GM18499 (cell line): ENCODE measurements around the gene CLK4.

ENCODE experiments used
- ATAC-seq: cut with Tn5 transposase; IDR thresholded peaks from one replicate; pipeline ENCODE4 v1.9.1; 2021; ENCODE audit warnings: moderate number of reproducible peaks; ENCODE audit not compliant: insufficient read depth, unreplicated experiment

Gene CLK4

DNA sequence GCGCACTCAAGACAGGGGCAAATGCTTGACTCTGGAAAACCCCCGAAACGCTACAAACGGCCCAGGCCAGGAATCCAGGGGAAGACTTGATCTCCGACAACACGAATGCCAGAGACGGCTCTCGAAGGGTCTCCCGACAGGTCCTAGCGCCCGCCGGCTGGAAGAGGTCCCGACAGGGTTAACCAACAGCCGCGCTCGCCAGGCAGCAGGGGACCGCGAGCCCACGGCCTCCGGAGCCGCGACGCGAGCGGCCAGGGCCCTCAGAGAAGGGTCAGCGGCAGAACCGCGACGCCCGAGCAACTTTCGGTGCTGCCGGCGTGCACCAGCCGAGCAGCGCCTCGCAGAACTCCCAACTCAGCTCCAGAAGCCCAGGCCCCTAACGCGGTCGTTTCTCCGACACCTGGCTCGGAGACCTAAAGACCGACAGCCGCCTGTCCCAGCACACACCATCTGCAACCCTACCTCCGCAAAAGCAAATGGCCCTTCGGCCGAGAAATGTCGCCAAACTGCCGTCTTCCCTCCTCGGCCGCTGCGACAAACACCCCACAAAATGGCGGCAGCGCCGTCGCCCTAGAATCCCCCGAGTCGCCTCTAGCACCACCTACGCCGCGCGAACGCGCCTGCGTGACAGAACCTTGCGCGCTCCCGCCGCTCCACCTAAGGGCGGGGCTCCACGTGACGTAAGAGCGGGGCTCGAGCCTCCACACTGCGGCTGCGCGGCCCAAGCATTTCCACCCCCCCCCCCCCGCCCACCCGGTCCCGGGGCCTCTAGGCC is at the start of gene CLK4:
Gene CLK4, minus strand, starts transcription at position 567 of the 775 bp plus-strand sequence. CDS start 3,634 bp downstream, outside the sequence.
- ATAC-seq = peak; percentile 42

DNA sequence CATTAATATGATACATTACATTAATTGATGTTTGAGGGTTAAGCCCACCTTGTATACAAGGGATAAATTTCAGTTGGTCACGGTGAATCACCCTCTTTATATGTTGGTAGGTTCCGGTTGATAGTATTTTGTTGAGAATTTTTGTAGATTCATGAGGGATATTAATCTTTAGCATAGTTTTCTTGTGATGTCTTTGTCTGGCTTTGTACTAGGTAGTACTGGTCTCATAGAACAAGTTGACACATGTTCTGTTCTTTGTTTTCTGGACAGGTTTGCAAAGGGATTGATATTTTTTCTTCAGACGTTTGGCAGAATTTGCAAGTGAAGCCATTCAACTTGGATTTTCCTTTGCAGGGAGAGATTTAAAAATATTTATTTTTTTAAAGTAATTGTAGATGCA is 49.1 kb upstream of the CLK4 start:
- no peak for ATAC-seq

DNA sequence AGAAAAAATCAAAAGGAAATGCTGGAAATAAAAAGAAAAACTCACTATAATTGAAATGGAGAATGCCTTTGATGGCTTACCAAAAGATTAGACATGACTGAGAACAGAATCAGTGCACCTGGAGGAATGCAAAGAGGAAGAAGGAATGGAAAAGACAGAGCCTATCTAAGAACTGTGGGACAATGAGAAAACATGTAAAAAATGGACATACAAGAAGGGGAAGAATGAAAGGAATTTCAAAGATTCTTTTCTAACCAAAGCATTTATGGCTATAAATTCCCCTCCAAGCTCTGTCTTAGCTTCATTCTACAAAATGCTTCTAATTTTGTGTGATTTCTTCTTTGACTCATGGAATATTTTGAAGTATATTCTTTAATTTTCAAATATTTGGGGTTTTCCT is 47.5 kb upstream of the CLK4 start:
- no peak for ATAC-seq

DNA sequence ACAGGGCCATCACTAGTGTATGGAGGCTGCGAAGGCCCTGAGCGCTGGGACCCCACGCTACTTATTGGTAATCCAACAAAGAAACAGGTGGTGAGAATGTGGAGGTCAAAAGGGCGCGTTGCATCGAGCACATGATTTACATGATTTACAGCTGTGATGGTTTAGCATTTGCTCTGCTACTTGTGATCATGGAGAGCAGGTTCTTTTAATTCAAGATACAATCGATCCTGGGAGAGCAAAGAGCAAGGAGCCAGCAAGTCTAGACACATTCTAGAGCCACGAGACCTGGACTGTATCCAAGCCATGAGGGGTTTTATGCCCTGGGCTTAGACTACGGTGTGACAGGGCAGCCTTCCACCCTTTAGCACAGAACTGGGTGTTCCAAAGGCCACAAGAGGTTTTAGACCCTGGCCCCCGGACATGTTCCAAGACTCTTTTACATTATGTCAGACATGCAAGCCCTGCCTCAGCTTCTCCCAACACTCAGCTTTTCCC is 47.0 kb upstream of the CLK4 start:
- ATAC-seq = no peak

- ATAC-seq = no peak
These were observed 45.8 kb upstream of the CLK4 start for GRCh38 chr5:178672630-178673029.

DNA sequence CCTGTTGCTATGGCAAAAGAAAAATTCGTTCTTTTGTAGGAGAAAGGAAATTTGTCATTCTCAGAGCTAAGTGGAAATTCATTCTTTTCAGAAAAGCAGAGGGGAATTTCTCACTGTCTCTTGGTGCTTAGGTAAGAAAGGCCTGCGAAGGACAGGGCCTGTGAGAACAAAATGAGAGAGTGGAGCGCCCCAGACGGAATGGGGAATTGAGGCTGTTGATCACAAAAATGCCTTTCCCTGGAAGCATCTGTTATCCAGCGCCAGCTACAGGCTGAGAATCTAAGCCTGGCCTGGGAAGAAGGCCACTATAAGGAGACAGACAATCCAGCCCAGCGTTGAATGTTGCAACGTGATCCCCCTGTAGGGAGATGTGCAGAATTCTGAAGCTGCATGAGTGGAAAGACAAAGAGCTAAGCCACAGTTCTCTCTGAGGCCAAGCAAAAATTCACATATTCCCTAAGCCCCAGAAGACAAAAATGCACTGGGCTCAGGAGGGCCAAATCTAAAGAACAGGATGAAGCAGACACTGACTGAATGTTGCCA is 44.8 kb upstream of the CLK4 start:
- ATAC-seq = no peak

DNA sequence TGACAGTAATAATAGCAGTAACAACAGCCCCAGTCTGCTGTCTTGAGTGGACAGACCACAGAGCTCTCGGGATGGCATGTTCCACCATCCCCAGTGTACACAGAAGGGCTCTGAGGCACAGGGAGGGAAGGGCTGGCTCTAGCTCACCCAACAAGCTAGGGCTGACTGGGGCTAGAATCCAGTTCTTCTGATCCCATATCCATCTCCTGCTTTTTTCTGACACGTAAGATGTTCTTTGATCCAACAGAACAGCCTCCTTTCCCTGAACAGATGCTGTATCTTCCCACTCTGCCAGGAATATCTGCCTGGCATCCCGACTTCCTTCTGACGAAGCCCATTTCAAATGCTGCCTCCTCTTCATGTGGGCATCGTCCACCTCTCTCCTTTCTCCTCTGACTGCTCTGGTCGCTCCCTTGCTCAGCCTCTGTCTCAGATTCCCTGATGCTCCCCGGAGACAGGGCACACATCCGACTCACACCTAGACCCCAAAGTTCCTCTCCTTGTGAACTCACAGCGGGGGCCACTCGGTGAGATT is 43.6 kb upstream of the CLK4 start:
- no peak for ATAC-seq

- ATAC-seq = no peak
These were observed 41.7 kb upstream of the CLK4 start for GRCh38 chr5:178668579-178668978.

DNA sequence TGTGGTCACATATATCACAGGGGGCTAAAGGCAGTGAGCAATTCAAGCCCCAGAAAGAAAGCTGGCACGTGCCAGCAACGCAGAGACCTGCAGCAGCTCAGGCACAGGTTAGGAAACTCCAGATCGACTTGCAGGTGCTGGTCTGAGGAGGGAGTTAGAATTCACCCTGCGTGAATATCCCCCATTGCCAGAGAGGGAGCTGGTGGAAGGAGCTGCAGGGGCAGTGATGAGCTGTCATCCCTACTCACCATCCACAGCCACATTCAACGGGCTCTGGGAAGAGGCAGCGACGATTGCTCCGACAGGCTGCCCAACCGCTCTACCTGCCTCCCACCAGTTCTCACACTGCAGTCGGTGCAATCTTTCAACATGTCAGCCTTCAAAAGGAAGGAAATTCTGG is 40.8 kb upstream of the CLK4 start:
- no peak for ATAC-seq

DNA sequence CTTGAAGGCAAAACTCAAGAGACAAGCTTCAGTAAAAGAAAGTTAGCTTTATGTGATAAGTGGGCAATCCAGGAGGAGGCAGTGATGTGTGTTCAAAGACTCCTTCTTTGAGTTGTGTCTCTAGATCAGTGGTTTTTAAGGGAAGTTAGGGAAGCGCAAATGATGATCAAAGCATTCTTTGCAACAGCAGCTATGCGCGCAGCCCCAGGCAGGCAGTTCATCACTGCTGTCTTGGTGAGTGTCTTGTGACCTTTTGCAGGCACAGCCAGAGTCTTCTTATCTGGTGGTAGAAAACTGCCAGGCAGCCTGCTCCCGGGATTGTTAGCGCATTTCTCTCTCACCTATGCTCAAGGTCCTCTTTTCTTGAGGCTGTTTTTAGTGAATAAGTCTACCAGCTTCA is 40.3 kb upstream of the CLK4 start:
- ATAC-seq = no peak

DNA sequence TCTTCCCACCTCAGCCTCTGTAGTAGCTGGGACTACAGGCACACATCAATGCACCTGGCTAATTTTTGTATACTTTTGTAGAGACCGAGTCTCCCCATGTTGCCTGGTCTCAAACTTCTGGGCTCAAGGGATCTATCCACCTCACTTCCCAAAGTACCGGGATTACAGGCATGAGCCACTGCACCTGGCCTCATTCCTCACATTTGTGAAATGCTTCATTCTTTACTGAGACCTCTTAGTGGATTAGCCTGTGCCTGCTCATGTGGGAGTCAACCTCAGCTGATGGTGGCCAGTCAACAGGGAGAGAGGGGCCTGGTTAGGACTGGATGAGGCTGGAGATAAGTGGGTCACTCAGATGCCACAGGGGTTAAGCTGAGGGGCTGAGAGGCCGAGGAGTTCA is 37.3 kb upstream of the CLK4 start:
- no peak for ATAC-seq

- no peak for ATAC-seq
These were observed 35.7 kb upstream of the CLK4 start for GRCh38 chr5:178662541-178662860.

GRCh38 chr5:178661836-178662540 is 35.1 kb upstream of the CLK4 start:
- ATAC-seq = no peak

DNA sequence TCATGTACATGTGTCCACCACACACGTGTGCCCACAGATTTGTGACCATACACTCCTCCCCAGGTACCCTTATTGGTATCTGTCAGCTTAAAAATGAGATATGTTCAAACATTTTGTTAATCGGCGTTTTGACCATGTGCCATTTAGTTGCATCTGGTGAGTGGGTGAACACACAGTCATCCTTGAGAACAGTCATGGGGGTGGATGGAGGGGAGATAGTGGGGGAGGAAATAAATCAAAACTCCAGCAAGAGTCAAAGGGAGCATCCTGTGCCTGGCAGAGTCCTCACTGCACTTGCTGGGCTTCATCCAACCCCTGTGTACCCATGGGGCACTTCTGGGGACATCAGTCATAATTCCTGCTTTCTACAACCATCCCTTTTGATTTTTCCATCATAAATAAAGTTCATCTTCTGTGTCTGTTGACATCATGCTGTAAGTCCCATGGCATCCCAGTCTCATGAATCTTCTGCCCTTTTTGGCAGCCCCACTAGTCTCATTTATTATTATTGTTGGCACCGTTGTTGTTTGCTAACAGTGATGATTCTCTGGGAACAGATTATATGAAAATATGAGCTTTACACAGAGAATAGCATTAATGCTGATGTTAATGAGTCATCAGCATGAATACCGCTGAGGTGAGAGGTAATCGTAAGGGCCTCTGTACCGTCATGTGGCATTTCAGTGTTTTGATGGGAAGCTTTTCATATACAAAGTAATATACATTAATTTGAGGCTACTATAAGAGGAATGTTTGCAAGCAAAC is 24.4 kb upstream of the CLK4 start:
- no peak for ATAC-seq

DNA sequence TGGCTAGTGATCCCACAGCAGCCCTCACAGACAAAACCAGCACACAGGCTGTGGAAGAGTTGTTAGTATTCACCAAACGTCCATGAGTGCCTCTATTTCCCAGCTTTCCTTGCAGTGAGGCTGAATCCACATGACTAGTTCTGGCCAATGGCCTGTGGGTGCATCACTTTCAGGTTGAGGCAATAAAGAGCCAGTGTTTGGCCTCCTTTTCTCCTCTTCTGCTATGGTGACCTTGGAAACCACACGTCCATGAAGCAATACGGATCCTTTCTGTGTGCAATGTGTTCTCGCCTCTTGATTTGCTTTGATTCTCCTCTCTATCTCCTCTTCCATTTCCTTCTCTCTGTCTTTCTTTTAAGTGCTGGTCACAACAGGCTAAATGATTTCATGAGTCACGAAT is 23.4 kb upstream of the CLK4 start:
- ATAC-seq = no peak

DNA sequence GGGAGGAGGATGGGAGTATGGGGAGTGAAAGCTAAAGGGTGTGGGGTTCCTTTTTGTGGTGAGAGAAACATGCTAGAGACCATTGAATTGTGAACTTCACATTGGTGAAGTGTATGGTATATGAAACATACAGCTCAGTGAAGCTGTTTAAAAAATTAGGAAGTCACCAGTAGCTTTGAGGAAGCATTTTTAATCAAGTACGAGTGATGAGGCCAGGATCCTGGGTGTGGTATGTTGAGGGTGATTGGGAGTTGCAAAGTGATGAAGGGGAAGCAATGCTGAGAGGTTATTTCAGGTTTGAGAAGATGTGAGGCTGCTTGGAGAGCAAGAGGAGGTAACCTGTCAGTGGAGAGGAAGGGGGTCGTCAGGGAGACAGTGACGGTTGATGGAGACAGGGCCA is 22.7 kb upstream of the CLK4 start:
- no peak for ATAC-seq

DNA sequence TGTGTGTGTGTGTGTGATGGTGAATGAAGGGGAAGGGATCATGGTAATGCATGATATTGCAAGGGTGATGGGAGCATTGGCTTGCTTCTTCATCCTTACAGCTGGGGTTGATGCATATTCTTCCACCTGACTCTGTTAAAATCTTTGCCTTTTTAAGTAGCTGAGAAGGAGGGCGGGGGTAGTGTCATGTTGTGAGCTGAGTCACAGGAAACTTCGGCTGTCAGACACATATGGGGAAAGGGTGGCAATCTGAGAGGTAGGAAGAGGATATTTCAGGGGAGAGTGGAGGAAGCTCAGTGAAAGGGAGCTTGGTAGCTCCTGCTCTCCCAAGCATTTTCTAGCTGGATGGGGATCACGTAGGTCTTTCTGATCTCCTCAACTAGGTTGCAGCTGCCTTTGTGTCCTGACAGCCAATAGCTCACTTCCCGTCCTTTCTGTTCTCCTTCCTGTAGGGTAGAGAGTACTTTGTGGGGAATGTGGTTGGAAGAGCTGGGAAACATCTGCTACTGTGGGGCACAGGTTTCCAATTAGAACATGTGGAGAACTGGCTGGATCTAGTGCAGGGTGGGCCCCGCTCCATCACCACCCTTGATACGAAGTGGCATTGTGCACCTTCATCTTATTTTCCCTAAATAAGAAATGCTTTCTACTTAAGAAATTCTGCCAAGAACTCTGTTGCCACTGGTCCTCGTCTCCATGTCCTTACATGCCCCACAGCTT is 18.1 kb upstream of the CLK4 start:
- ATAC-seq = no peak

DNA sequence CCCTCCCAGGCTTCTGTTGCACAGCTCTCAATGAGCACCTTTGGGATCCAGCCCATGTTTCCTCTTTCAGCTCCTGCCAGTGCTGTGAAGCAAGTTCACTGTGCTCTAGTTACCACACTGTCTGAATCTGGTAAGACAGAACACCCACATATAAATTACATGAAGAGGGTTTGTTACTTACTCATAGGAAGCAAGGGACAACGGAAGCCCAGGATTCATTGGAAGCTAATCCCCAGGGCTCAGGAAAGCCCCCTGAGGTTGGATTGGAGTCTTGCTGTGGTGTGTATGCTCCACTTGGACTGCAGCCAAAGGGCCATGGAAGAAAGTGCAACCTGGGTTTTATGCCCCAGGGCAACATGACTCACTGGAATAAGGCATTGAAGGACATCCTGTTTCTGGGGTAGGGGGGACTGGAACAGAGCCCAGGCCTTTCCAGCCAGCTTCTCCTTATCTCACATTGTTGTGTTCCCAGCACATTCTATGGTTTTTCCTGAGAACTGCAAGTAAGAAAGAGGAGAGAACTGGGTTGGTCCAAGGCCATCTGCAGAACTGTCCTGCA is 15.6 kb upstream of the CLK4 start:
- ATAC-seq = no peak

DNA sequence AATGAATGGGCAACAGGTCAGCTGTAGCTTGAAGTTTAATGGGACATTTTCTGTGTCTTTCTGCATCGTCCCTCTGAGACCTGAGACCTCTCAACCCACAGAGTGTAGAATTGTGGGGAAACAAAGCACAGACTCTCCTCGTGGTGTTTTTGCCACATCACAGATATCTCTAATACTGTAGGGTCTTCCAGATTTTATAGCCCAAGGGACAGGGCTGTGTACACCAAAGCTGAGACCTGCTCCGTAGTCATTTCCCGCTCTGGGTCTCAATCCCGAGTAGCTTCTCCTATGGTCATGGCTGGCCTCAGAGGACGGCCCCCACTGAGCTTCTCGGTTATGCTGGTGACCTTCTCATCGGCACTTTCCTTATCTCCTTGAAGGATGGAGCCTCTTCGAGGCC is 14.9 kb upstream of the CLK4 start:
- no peak for ATAC-seq
